Endothelial cell of umbilical vein (primary cell): Measurements from ENCODE around the gene TMC2. TPM values are rescaled to one million over a fixed set of nuclear protein-coding genes. Genes with fewer than 3 reads are reported as not detected.

ENCODE experiments used
- BruUV-seq: library from RNA; stranded (reverse); fragments of 400-500 nt; replicated peaks from 2 replicates; lab custom pipeline; 2021; lab: Mats Ljungman, UMichigan
- CTCF ChIA-PET: fragments of 300-600, 350-600 bp; sonication (Branson Sonifier 250); formaldehyde crosslinking; loops from one replicate; lab custom pipeline; 2021; ENCODE audit warnings: antibody characterized with exemption, inconsistent platforms; lab: Charles Lee
- POLR2A ChIA-PET: fragments of 300-600, 350-600 bp; sonication (Branson Sonifier 250); formaldehyde crosslinking; loops from one replicate; lab custom pipeline; 2021; ENCODE audit warnings: antibody characterized with exemption, inconsistent platforms; lab: Charles Lee
- DNase-seq: peaks from one replicate; pipeline ENCODE4 v3.0.0-alpha.2; 2011; ENCODE audit warnings: low read depth, low spot score
- FAIRE-seq: peaks from 2 replicates; lab custom pipeline; 2011; peaks lifted over from hg19 to GRCh38; lab: Jason Lieb, UNC
- H2AFZ ChIP-seq: 2 replicates; pipeline ENCODE4 v1.6.0; 2012; ENCODE audit warnings: low read depth, low read length, control low read depth, inconsistent platforms
- H3K27ac ChIP-seq: 2 replicates; pipeline ENCODE4 v1.5.1; 2011; ENCODE audit warnings: low read depth, mild to moderate bottlenecking, control low read depth, low read length, moderate library complexity; ENCODE audit not compliant: insufficient read depth
- H3K27me3 ChIP-seq, 2 experiments: 2 replicates each; pipeline versions ENCODE4 v1.6.0 to v1.6.1; 2011; ENCODE audit warnings: low read length in 2 of 2, mixed read lengths in 1 of 2; ENCODE audit not compliant: control insufficient read depth in 2 of 2, insufficient read depth in 2 of 2
- H3K36me3 ChIP-seq, 2 experiments: 2 replicates in 1 of 2; 3 replicates in 1 of 2; pipeline ENCODE4 v1.5.1; 2011; ENCODE audit warnings: low read length in 2 of 2, mild to moderate bottlenecking in 1 of 2, moderate library complexity in 1 of 2; ENCODE audit not compliant: control insufficient read depth in 2 of 2, insufficient read depth in 2 of 2; ENCODE audit errors: extremely low read depth in 1 of 2
- H3K4me1 ChIP-seq: 3 replicates; pipeline ENCODE4 v1.5.1; 2011; ENCODE audit warnings: mild to moderate bottlenecking, low read length; ENCODE audit not compliant: control insufficient read depth, insufficient read depth; ENCODE audit errors: extremely low read depth
- H3K4me2 ChIP-seq: 2 replicates; pipeline ENCODE4 v1.6.1; 2011; ENCODE audit warnings: low read length, control low read depth, mixed read lengths; ENCODE audit not compliant: insufficient read depth
- H3K4me3 ChIP-seq, 3 experiments: fragments of 200-600 bp in 1 of 3; sonication (generic), shearing (Covaris generic) in 1 of 3; replicated peaks in 1 of 3; 2 replicates each; pipeline ENCODE4 v1.5.1; 2011 to 2016; ENCODE audit warnings: control low read depth in 3 of 3, low read length in 3 of 3, mild to moderate bottlenecking in 2 of 3, inconsistent platforms in 1 of 3, low read depth in 1 of 3, moderate library complexity in 1 of 3; ENCODE audit not compliant: insufficient read depth in 1 of 3
- H3K79me2 ChIP-seq: 2 replicates; pipeline ENCODE4 v1.6.0; 2012; ENCODE audit warnings: low read length, inconsistent platforms; ENCODE audit not compliant: control insufficient read depth, insufficient read depth
- H3K9ac ChIP-seq: replicated peaks from 2 replicates; pipeline ENCODE3; 2011; ENCODE audit warnings: low read length, control low read depth; ENCODE audit not compliant: insufficient read depth; ENCODE audit errors: extremely low read depth
- H3K9me1 ChIP-seq: replicated peaks from 3 replicates; pipeline ENCODE4 v1.6.0; 2011; ENCODE audit warnings: mild to moderate bottlenecking, low read length; ENCODE audit not compliant: control insufficient read depth, insufficient read depth; ENCODE audit errors: extremely low read depth
- H3K9me3 ChIP-seq: replicated peaks from 2 replicates; pipeline ENCODE4 v1.5.1; 2012; ENCODE audit warnings: low read length, inconsistent platforms; ENCODE audit not compliant: control insufficient read depth, insufficient read depth
- H4K20me1 ChIP-seq: replicated peaks from 2 replicates; pipeline ENCODE3; 2011; ENCODE audit warnings: mild to moderate bottlenecking, low read length; ENCODE audit not compliant: control insufficient read depth, insufficient read depth; ENCODE audit errors: extremely low read depth
- EZH2 ChIP-seq: IDR thresholded peaks from 2 replicates; pipeline ENCODE4 v1.6.1; 2012; ENCODE audit warnings: borderline replicate concordance, low read depth, mild to moderate bottlenecking, moderate library complexity, low read length, inconsistent platforms; ENCODE audit not compliant: severe bottlenecking
- FOS ChIP-seq: IDR thresholded peaks from 2 replicates; pipeline ENCODE4 v1.6.1; 2011; ENCODE audit warnings: mild to moderate bottlenecking, low read length, moderate library complexity, borderline replicate concordance; ENCODE audit not compliant: insufficient read depth
- GATA2 ChIP-seq: IDR thresholded peaks from 2 replicates; pipeline ENCODE4 v1.7.0; 2011; ENCODE audit warnings: low read depth, mild to moderate bottlenecking, moderate library complexity, mixed read lengths, low read length; ENCODE audit not compliant: insufficient read length, insufficient read depth
- JUN ChIP-seq: IDR thresholded peaks from 2 replicates; pipeline ENCODE4 v1.6.1; 2011; ENCODE audit warnings: borderline replicate concordance, low read depth; ENCODE audit not compliant: insufficient read length, insufficient read depth
- MYC ChIP-seq: IDR thresholded peaks from one replicate; pipeline ENCODE4 v1.6.1; 2011; ENCODE audit warnings: mild to moderate bottlenecking, low read depth, low read length
- POLR2A ChIP-seq: IDR thresholded peaks from 2 replicates; pipeline ENCODE4 v1.6.1; 2012; ENCODE audit warnings: low read depth, mild to moderate bottlenecking, control low read depth, low read length
- POLR2AphosphoS5 ChIP-seq: IDR thresholded peaks from 2 replicates; pipeline ENCODE4 v1.6.1; 2012; ENCODE audit warnings: low read depth, mild to moderate bottlenecking, control low read depth, low read length, moderate library complexity; ENCODE audit not compliant: insufficient read depth
- dilution Hi-C: fragments of 300-500 bp; cut with MboI; formaldehyde crosslinking; loops from one replicate; pipeline ENCODE4 v1.15.0; 2019; ENCODE audit warnings: low sequenced_read_pairs; ENCODE audit not compliant: extremely low pct_ligation_motif_present
- intact Hi-C: fragments of 100-400 bp; cut with micrococcal nuclease; formaldehyde crosslinking; loops from one replicate; pipeline ENCODE4 v1.10.0; 2022
- polyA plus RNA-seq, 4 experiments: library from polyadenylated mRNA; depleted of rRNA in 3 of 4; stranded (reverse) in 3 of 4; unstranded in 1 of 4; fragments of >200 nt; gene quantifications; 2 replicates each; pipeline versions ENCODE4 v1.2.1 to v1.2.3, GENCODE V29; 2011 to 2012; ENCODE audit warnings: missing spikeins in 1 of 4
- total RNA-seq: library from RNA; stranded (reverse); gene quantifications from 2 replicates; pipeline ENCODE4 v1.2.3, GENCODE V29; 2021
- TF ChIP-seq, protein P1 (sequence below): IDR thresholded peaks from 2 replicates; pipeline ENCODE4 v1.6.1; 2011; ENCODE audit not compliant: insufficient read depth, insufficient read length
- TF ChIP-seq, protein P2 (sequence below), 2 donors: IDR thresholded peaks; 1 replicate in 1 of 2; 2 replicates in 1 of 2; pipeline ENCODE4 v1.5.1; 2011; ENCODE audit warnings: low read length in 2 of 2, mild to moderate bottlenecking in 2 of 2, moderate library complexity in 2 of 2, control low read depth in 1 of 2, inconsistent platforms in 1 of 2, low read depth in 1 of 2; ENCODE audit not compliant: insufficient read depth in 1 of 2; ENCODE audit errors: extremely low read depth in 1 of 2

TMC2 gene
- total and polyA plus RNA-seq, 2 donors (not counting 3 experiments of a cell fraction or from before 2014, with no cell fraction given) = not detected

DNA sequence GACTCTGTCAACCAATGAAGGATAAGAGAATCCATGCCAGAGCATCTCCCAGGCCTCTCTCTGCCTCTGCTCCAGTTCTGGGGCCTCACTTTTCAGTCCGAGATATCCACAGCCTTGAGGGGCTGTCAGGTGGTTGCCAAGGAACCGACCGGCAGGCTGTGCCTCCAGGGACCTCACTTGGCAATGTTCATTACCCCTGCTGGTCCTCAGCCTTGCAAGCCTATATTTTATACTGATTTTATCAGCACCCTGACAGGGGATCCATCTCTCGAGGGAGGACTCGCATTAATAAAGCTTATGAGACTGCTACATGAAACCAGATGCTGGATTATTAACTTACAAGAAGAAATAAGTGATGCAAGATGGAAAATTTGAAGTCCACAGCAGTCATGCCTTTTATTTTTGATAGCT, 39.9 kb downstream of the TMC2 start:
- Histone ChIP-seq H3K9me3 (no peaks in the 10 kb centered on the region), H3K4me3 (no peak overlapping the region), H3K9ac (no peak overlapping the region), H2AFZ (no peak overlapping the region), H3K4me1 (no peaks in the 10 kb centered on the region), H3K36me3 (no peaks in the 10 kb centered on the region), H3K9me1 (no peaks in the 10 kb centered on the region), H4K20me1 (no peaks in the 10 kb centered on the region), H3K27me3 (peaks cover 1 to 13% of the 10 kb centered on the region in 2 experiments), H3K79me2 (no peaks in the 10 kb centered on the region), H3K4me2 (no peak overlapping the region), H3K27ac (no peak overlapping the region)
- TF ChIP-seq POLR2A = no peak
- TF ChIP-seq POLR2AphosphoS5 = no peak
- TF ChIP-seq, protein P1, sequence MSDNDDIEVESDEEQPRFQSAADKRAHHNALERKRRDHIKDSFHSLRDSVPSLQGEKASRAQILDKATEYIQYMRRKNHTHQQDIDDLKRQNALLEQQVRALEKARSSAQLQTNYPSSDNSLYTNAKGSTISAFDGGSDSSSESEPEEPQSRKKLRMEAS = no peak
- no peak for TF ChIP-seq MYC
- no peak for TF ChIP-seq FOS
- no peak for TF ChIP-seq JUN
- TF ChIP-seq, protein P2, sequence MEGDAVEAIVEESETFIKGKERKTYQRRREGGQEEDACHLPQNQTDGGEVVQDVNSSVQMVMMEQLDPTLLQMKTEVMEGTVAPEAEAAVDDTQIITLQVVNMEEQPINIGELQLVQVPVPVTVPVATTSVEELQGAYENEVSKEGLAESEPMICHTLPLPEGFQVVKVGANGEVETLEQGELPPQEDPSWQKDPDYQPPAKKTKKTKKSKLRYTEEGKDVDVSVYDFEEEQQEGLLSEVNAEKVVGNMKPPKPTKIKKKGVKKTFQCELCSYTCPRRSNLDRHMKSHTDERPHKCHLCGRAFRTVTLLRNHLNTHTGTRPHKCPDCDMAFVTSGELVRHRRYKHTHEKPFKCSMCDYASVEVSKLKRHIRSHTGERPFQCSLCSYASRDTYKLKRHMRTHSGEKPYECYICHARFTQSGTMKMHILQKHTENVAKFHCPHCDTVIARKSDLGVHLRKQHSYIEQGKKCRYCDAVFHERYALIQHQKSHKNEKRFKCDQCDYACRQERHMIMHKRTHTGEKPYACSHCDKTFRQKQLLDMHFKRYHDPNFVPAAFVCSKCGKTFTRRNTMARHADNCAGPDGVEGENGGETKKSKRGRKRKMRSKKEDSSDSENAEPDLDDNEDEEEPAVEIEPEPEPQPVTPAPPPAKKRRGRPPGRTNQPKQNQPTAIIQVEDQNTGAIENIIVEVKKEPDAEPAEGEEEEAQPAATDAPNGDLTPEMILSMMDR (IDR thresholded peaks at IDR 0.05; ENCODE audit: extremely low read depth in 1 of 2, insufficient read depth in 1 of 2, low read depth in 1 of 2, low read length in 2 of 2) = no peak
- no peak for TF ChIP-seq GATA2
- no peak for TF ChIP-seq EZH2
- ChIA-PET POLR2A (no interaction called here), CTCF (interaction anchor here (0.7 to 1.6 kb wide), 2 partner anchors 13 to 47 kb away, joined by 3 to 5 read pairs; no protein-coding TSS in a partner anchor)
- FAIRE-seq = no peak
- no peak for DNase-seq
- intact Hi-C loops (no loop called here), dilution Hi-C loops (no loop called here)
- BruUV-seq = no TSS peak
